NT2/D1 (cell line): ENCODE data around the gene PRKAB1.
A peak's percentile ranks its signal among the peaks of the same experiment; 100 is the strongest.
"Not testable (repeated sequence)": the region's sequence is repeated elsewhere in the genome, so short reads cannot be mapped to it uniquely, and the experiment has no call there.

ENCODE experiments used
- DNase-seq: peaks from one replicate; pipeline ENCODE4 v3.0.0-alpha.2; 2011; ENCODE audit warnings: low read depth, low spot score
- H3K27me3 ChIP-seq: 2 replicates; pipeline ENCODE4 v1.6.0; 2011; ENCODE audit warnings: mild to moderate bottlenecking; ENCODE audit not compliant: insufficient read length, insufficient read depth
- H3K36me3 ChIP-seq: 2 replicates; pipeline ENCODE4 v1.6.1; 2011; ENCODE audit warnings: mild to moderate bottlenecking, low read length, mixed read lengths; ENCODE audit not compliant: insufficient read depth, insufficient read length
- H3K4me1 ChIP-seq: 2 replicates; pipeline ENCODE4 v1.5.1; 2011; ENCODE audit not compliant: insufficient read depth, insufficient read length
- H3K4me3 ChIP-seq: 2 replicates; pipeline ENCODE4 v1.5.1; 2011; ENCODE audit warnings: low read depth; ENCODE audit not compliant: insufficient read length
- H3K9ac ChIP-seq: 2 replicates; pipeline ENCODE4 v1.6.0; 2011; ENCODE audit warnings: low read depth; ENCODE audit not compliant: insufficient read length
- H3K9me3 ChIP-seq: 2 replicates; pipeline ENCODE4 v1.5.1; 2011; ENCODE audit warnings: mild to moderate bottlenecking, low read length; ENCODE audit not compliant: insufficient read depth
- SUZ12 ChIP-seq: IDR thresholded peaks from 2 replicates; pipeline ENCODE4 v1.6.1; 2011; ENCODE audit not compliant: insufficient read length, insufficient read depth; ENCODE audit errors: extremely low read depth
- YY1 ChIP-seq: IDR thresholded peaks from 2 replicates; pipeline ENCODE4 v1.6.1; 2011; ENCODE audit not compliant: insufficient read length, insufficient read depth
- ZNF274 ChIP-seq: IDR thresholded peaks from 2 replicates; pipeline ENCODE4 v1.6.1; 2011; ENCODE audit warnings: mild to moderate bottlenecking, low read depth, low read length

Gene PRKAB1

DNA sequence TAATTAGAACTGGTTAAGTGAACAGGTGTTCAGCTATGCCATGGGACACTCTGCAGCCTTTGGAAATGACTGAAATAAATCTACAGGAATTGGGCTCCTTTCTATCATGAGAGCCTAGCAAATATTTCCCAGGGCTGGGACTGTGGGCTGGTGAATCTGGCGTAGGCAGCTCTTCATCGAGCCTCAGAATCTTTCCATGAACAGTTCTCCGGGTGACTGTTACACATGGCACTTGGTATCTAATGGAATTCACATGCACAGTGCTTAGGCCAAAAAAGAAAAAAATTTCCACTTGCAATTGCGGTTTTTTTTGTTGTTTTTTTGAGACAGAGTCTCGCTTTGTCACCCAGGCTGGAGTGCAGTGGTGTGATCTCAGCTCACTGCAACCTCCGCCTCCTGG, 32.1 kb downstream of the PRKAB1 start:
- no peaks in the 10 kb centered on the region for H3K9me3 ChIP-seq
- no peak overlapping the region for H3K4me3 ChIP-seq
- H3K4me1 ChIP-seq, result peaks cover 10% of the 10 kb centered on the region
- DNase-seq, result no peak
- H3K27me3 ChIP-seq, result no peaks in the 10 kb centered on the region
- no peak overlapping the region for H3K9ac ChIP-seq
- H3K36me3 ChIP-seq, result peaks cover 63% of the 10 kb centered on the region
- TF ChIP-seq ZNF274, result no peak
- no peak for TF ChIP-seq YY1
- TF ChIP-seq SUZ12, result no peak

DNA sequence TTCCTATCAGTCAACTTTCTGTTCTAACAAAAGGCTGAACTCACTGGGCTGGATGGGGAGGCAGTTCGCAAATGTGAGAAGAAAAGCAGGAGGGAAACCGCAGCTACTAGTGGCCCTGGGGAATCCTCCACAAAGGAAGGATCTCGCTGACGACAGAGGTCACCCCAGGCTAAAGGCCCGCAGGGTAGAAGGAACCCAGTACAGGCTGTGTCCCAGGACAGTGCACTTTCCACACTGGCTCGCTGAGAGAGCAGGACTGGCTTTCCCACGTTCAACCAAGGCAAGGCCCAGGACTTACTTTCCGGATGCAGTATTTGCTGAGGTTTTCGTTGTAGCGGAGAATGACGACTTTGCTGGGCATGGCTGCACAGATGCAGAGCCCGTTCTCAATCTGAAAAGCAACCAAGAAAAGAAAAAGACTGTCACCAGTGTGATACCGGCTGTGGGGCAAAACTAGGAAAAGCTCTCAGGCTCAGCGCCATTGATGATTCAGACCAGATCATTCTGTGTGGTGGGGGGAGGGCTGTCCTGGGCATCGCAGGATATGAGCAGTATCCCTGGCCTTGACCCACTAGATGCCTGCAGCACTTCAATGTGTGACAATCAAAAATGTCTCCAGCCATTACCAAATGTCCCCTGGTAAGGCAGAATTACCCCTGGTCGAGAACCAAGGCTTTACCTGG, 36.3 kb downstream of the PRKAB1 start:
- DNase-seq, result no peak
- H3K36me3 ChIP-seq, result peaks cover 59% of the 10 kb centered on the region
- TF ChIP-seq SUZ12 (no peak), ZNF274 (no peak), YY1 (no peak)
- H3K4me3 ChIP-seq, result no peak overlapping the region
- H3K27me3 ChIP-seq, result no peaks in the 10 kb centered on the region
- H3K9me3 ChIP-seq, result no peaks in the 10 kb centered on the region
- H3K4me1 ChIP-seq, result peaks cover 7% of the 10 kb centered on the region
- peak overlapping the region; percentile 63 for H3K9ac ChIP-seq

DNA sequence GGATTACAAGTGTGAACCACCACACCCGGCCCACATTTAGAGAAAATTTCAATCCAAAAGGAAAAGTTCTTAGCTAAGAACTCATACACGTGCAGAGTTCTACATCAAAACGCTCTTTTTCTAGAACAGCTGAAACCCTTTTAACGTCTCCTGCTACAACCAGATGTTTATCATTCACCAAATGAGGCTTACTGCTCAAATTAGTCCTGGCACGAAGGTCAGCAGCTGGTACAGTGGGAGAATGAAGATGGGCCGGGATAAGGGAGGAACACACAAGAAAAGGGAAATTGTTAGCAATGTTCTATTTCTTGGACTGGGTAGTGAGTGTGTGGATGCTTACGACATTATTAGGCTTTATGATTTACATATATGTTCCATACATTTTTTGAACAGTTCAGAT, 37.2 kb downstream of the PRKAB1 start:
- Histone ChIP-seq H3K4me1 (peaks cover 7% of the 10 kb centered on the region), H3K36me3 (peaks cover 58% of the 10 kb centered on the region), H3K9me3 (no peaks in the 10 kb centered on the region), H3K9ac (no peak overlapping the region), H3K27me3 (no peaks in the 10 kb centered on the region), H3K4me3 (no peak overlapping the region)
- no peak for TF ChIP-seq YY1
- no peak for TF ChIP-seq ZNF274
- no peak for TF ChIP-seq SUZ12
- DNase-seq, result no peak

DNA sequence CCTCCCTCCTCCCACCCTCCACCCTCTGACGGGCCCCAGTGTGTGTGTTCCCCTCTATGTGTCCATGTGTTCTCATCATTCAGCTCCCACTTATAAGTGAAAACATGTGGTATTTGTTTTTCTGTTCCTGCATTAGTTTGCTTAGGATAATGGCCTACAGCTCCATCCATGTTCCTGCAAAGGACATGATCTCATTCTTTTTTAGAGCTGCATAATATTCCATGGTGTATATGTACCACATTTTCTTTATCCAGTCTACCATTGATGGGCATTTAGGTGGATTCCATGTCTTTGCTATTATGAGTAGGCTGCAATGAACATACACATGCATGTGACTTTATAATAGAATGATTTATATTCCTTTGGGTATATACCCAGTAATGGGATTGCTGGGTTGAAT, 38.5 kb downstream of the PRKAB1 start:
- not testable (repeated sequence) for H3K27me3 ChIP-seq, DNase-seq

DNA sequence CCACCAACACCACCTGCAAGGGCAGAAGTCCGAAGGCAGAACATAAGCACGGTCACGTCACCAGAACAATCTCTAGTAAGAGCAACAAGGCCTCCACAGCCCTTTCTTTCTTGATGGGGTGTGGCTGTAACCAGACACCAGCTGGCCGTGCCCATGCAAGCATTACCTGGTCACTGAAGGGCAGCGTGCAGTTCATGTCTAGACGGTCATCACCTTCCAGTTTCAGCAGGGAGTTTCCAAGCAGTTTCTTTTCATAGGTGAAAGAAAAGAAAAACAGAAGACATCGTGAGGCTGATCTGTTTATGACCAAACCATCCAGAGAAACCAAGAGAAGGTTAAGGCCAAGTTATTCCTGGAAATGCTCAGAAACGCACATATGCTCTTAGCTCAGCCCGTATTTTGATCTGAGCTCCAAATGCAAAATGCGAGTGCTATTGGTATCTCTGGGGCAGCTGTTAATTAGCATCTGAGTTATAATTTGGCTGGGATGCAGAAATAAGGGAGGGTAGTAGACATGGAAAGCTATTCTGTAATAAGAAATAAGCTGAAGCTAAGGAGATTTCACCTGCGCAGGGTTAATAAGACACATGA, 42.5 kb downstream of the PRKAB1 start:
- Histone ChIP-seq H3K36me3 (peaks cover 70% of the 10 kb centered on the region), H3K27me3 (no peaks in the 10 kb centered on the region), H3K9ac (no peak overlapping the region), H3K9me3 (0 out of 2 replicates have a peak, but pooled peaks cover 7% of the 10 kb centered on the region), H3K4me3 (no peak overlapping the region), H3K4me1 (no peaks in the 10 kb centered on the region)
- TF ChIP-seq ZNF274 (no peak), SUZ12 (no peak), YY1 (no peak)
- no peak for DNase-seq

More for the DNA sequence above, 38.5 kb downstream of the PRKAB1 start:
- H3K4me1 ChIP-seq, H3K9me3 ChIP-seq, H3K9ac ChIP-seq, H3K4me3 ChIP-seq: not testable (repeated sequence)
- peaks cover 62% of the 10 kb centered on the region for H3K36me3 ChIP-seq

DNA sequence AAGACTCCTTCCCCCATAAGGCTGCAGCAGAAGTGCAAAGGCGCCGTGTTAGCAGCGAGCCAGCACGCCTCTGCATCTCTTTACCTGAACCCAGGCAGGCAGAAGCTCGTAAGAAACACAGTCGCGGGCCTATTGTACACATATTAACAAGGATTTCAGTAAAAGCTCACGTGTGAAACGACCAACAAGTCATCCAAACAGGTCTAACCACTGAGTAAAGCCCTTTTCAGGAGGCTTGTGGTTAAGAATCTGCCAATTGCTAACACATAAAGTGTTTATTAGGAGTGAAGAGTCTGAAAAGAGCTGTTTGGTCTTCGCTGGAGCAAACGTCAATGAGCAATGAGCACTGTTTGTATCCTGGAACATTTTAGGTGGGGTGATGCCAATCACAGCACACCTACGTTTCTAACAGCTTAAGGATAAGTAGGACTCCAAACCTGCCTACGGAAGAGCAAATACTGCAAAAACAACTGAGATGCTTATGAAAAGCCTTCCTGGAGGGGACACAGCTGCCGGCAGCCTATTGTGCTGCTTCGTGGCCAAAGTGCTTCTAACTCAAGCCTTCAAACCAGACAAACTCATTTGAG, 43.1 kb downstream of the PRKAB1 start:
- H3K9me3 ChIP-seq, result 0 out of 2 replicates have a peak, but pooled peaks cover 7% of the 10 kb centered on the region
- H3K4me1 ChIP-seq, result no peaks in the 10 kb centered on the region
- DNase-seq, result no peak
- no peak for TF ChIP-seq ZNF274
- no peak for TF ChIP-seq YY1
- TF ChIP-seq SUZ12, result no peak
- no peak overlapping the region for H3K9ac ChIP-seq
- H3K27me3 ChIP-seq, result no peaks in the 10 kb centered on the region
- peaks cover 70% of the 10 kb centered on the region for H3K36me3 ChIP-seq
- no peak overlapping the region for H3K4me3 ChIP-seq

DNA sequence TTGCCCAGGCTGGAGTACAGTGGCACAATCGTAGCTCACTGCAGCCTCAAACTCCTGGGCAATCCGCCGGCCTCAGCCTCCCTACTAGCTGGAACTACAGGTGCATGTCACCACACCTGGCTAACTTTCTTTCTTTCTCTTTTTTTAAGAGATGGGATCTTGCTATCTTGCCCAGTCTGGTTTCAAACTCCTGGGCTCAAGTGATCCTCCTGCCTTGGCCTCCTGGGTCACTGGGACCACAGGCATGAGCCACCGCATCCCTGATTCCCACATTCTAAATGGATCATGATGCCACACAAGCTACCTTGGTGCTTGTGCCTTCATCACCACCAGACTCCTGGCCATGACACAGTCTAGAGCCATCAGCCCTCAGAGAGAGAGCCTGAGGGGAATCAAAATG, 43.8 kb downstream of the PRKAB1 start:
- DNase-seq, result no peak
- Histone ChIP-seq H3K4me1 (no peaks in the 10 kb centered on the region), H3K27me3 (no peaks in the 10 kb centered on the region), H3K9ac (no peak overlapping the region), H3K4me3 (no peak overlapping the region), H3K9me3 (0 out of 2 replicates have a peak, but pooled peaks cover 7% of the 10 kb centered on the region), H3K36me3 (peaks cover 69% of the 10 kb centered on the region)
- TF ChIP-seq YY1, result no peak
- no peak for TF ChIP-seq ZNF274
- no peak for TF ChIP-seq SUZ12

DNA sequence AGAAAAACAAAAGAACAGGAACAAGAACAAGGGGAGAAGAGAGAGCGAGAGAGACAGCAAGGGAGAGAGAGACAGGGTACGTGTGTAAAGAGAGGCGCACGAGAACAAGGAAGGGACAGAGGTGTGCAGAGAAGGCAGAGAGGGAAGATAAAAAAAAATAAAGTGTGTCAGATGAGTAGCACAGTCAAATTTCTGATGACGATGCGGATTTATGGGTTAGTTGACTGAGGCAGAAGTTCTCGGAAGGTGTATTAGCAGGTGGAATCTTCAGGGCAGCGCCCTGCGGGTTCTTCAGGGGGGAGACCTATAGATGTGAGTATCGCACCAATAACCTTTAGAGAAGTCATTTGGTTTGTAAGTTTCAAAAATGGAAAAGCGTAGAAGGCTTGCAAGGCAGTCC, 44.8 kb downstream of the PRKAB1 start:
- H3K4me1 ChIP-seq, result no peaks in the 10 kb centered on the region
- H3K4me3 ChIP-seq, result no peak overlapping the region
- H3K9me3 ChIP-seq, result 0 out of 2 replicates have a peak, but pooled peaks cover 7% of the 10 kb centered on the region
- no peak for DNase-seq
- no peaks in the 10 kb centered on the region for H3K27me3 ChIP-seq
- peaks cover 64% of the 10 kb centered on the region for H3K36me3 ChIP-seq
- H3K9ac ChIP-seq, result no peak overlapping the region
- TF ChIP-seq ZNF274 (no peak), YY1 (no peak)
